Naive thymus-derived CD8-positive, alpha-beta T cell (primary cell): ENCODE results near the gene TPSB2. TPM values are rescaled to one million over a fixed set of nuclear protein-coding genes. Genes with fewer than 3 reads are reported as not detected.

Source experiments
- ATAC-seq, 2 donors: fragments of 150-1000 bp; cut with Tn5 transposase in 1 of 2; sonication (Bioruptor Pico), chemical (Tn5 transposase) in 1 of 2; 1 replicate in 1 of 2; 2 replicates in 1 of 2; pipeline ENCODE4 v1.10.0; 2021; ENCODE audit warnings: mild to moderate bottlenecking in 2 of 2, moderate library complexity in 2 of 2
- POLR2A ChIA-PET: fragments of 350-600 bp; sonication (Branson Sonifier 250); formaldehyde crosslinking; loops from one replicate; lab custom pipeline; 2021; ENCODE audit warnings: antibody characterized with exemption; lab: Charles Lee
- DNase-seq, 10 donors: peaks; one replicate each; pipeline versions ENCODE4 v3.0.0 to v3.0.0-alpha.2; 2020 to 2022
- H3K27ac Mint-ChIP-seq, 10 donors: one replicate each; pipeline ENCODE4 v1.8.0; 2020 to 2022; ENCODE audit warnings: mild to moderate bottlenecking in 10 of 10, mixed read lengths in 10 of 10, moderate library complexity in 4 of 10, inconsistent platforms in 1 of 10
- H3K27me3 Mint-ChIP-seq, 5 donors: one replicate each; pipeline ENCODE4 v1.8.0; 2021 to 2022; ENCODE audit warnings: mixed read lengths in 5 of 5
- H3K36me3 Mint-ChIP-seq, 3 donors: one replicate each; pipeline ENCODE4 v1.8.0; 2020 to 2022; ENCODE audit warnings: mixed read lengths in 3 of 3, mild to moderate bottlenecking in 2 of 3, inconsistent platforms in 1 of 3
- H3K4me1 Mint-ChIP-seq, 4 donors: one replicate each; pipeline ENCODE4 v1.8.0; 2021 to 2022; ENCODE audit warnings: mixed read lengths in 4 of 4
- H3K4me3 Mint-ChIP-seq, 10 donors: one replicate each; pipeline ENCODE4 v1.8.0; 2020 to 2022; ENCODE audit warnings: mild to moderate bottlenecking in 10 of 10, mixed read lengths in 10 of 10, moderate library complexity in 6 of 10, inconsistent platforms in 1 of 10
- H3K9me3 Mint-ChIP-seq, 9 donors: one replicate each; pipeline ENCODE4 v1.8.0; 2020 to 2022; ENCODE audit warnings: mixed read lengths in 9 of 9, mild to moderate bottlenecking in 3 of 9, inconsistent platforms in 1 of 9, moderate library complexity in 1 of 9
- polyA plus RNA-seq, 3 donors: library from polyadenylated mRNA; unstranded; fragments of 300-500 nt; fragmentation: Illumina TruSeq; gene quantifications; one replicate each; pipeline ENCODE4 v1.2.3, GENCODE V29; 2021
- total RNA-seq, 8 experiments: library from RNA in 2 of 8; stranded (reverse) in 2 of 8; gene quantifications; one replicate each; pipeline ENCODE4 v1.2.3 and lab custom pipeline; 2021 to 2026

Gene TPSB2
- total and polyA plus RNA-seq, 5 experiments from 2014 or later, result not detected

- H3K4me1 Mint-ChIP-seq, result peaks cover 0 to 2% (median 0%) of the 10 kb centered on the region in 4 donors
- no peaks in the 10 kb centered on the region for H3K36me3 Mint-ChIP-seq
- ATAC-seq (no peak), DNase-seq (no peak)
- H3K4me3 Mint-ChIP-seq, result no peak overlapping the region
- POLR2A ChIA-PET, result no interaction called here
- no peaks in the 10 kb centered on the region for H3K9me3 Mint-ChIP-seq
- H3K27me3 Mint-ChIP-seq, result peaks cover 0 to 1% (median 0%) of the 10 kb centered on the region in 5 donors
- H3K27ac Mint-ChIP-seq, result no peak overlapping the region
Measured at GRCh38 chr16:1220098-1220728, 9.8 kb downstream of the TPSB2 start.

DNA sequence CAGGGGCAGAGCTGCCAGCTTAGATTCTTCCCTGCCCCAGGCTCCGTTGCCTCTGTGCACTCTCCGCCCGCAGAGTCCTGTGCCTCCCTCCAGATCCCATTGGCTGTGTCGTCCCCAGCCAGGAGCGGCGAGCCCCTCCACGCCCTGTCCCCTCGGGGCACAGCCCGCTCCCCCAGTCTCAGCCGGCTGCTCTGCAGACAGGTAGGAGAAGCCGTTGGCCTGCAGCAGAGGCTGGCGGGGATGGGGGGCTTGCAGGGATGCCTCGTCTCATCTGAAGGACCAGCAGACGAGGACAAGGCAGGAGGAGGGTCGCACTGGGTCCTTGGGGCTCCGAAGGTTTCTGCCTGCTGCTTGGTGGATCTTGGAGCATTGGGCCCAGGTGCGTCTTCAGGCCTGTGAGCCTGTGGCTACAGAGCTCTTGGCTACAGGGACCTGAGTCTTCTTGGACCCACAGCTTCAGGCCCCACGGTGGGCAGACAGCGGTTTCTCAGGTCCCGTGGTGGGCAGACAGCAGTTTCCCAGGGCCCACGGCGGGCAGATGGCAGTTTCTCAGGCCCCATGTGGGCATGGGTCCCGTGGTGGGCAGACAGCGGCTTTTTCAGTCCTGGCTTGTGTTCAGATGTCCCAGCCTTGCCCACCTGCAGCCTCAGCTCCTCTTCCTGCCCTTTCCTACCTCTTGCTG is 10.9 kb downstream of the TPSB2 start:
- Mint-ChIP-seq H3K4me1 (peaks cover 0 to 2% (median 0%) of the 10 kb centered on the region in 4 donors), H3K9me3 (no peaks in the 10 kb centered on the region), H3K27me3 (peaks cover 0 to 3% (median 0%) of the 10 kb centered on the region in 5 donors), H3K27ac (no peak overlapping the region), H3K4me3 (no peak overlapping the region), H3K36me3 (peaks cover 0 to 2% (median 0%) of the 10 kb centered on the region in 3 donors)
- ATAC-seq (no peak), DNase-seq (no peak)
- POLR2A ChIA-PET, result no interaction called here

GRCh38 chr16:1218061-1218929 is 11.7 kb downstream of the TPSB2 start:
- peaks cover 0 to 2% (median 0%) of the 10 kb centered on the region in 3 donors for H3K36me3 Mint-ChIP-seq
- peaks cover 0 to 2% (median 0%) of the 10 kb centered on the region in 4 donors for H3K4me1 Mint-ChIP-seq
- no peak for DNase-seq

GRCh38 chr16:1217526-1217925 is 12.5 kb downstream of the TPSB2 start:
- no peaks in the 10 kb centered on the region for H3K9me3 Mint-ChIP-seq
- no peak overlapping the region for H3K4me3 Mint-ChIP-seq
- H3K27ac Mint-ChIP-seq, result no peak overlapping the region
- peaks cover 0 to 2% (median 0%) of the 10 kb centered on the region in 4 donors for H3K4me1 Mint-ChIP-seq
- peaks cover 0 to 3% (median 0%) of the 10 kb centered on the region in 5 donors for H3K27me3 Mint-ChIP-seq
- POLR2A ChIA-PET, result no interaction called here
- DNase-seq, result no peak
- H3K36me3 Mint-ChIP-seq, result peaks cover 0 to 2% (median 0%) of the 10 kb centered on the region in 3 donors
- no peak for ATAC-seq

More at GRCh38 chr16:1218061-1218929, 11.7 kb downstream of the TPSB2 start:
- no peak overlapping the region for H3K4me3 Mint-ChIP-seq
- ATAC-seq, result no peak
- no peaks in the 10 kb centered on the region for H3K9me3 Mint-ChIP-seq
- H3K27ac Mint-ChIP-seq, result no peak overlapping the region
- POLR2A ChIA-PET, result no interaction called here
- peaks cover 0 to 3% (median 0%) of the 10 kb centered on the region in 5 donors for H3K27me3 Mint-ChIP-seq

DNA sequence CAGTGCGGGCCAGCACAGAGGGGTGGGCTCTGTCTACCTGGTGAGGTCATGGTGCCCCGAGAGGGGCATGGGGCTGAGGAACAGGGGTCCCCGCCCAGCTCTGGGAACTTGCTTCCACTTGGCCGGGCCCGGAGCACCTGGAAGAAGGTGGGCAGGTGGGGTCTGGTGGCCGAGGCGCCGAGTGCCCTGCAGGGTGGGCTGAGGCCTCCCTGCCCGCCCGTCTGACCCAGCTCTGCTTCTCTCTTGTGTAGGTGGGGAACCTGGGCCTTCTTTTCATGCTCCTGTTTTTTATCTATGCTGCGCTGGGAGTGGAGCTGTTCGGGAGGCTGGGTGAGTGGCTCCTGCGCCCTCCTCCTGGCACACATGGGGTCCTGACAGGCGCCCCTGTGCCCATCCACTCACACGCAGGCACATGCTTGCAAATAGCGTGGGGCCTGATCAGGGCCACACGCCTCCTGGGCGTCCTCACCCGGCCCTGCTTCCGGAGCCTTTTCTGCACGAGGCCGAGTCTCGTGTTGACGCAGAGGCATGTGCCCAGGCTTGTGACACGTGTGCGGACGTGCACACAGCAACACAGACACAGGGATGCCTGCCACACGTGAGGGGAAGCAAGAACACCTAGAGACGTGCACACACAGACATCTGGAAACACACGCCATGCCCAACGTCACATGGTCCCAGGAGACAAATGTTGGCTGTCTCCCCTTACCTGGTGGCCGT is 13.1 kb downstream of the TPSB2 start:
- DNase-seq, result no peak
- Mint-ChIP-seq H3K4me1 (peaks cover 0 to 2% (median 0%) of the 10 kb centered on the region in 4 donors), H3K27me3 (peaks cover 0 to 3% (median 0%) of the 10 kb centered on the region in 5 donors), H3K36me3 (peaks cover 0 to 2% (median 0%) of the 10 kb centered on the region in 3 donors), H3K9me3 (no peaks in the 10 kb centered on the region), H3K4me3 (no peak overlapping the region), H3K27ac (no peak overlapping the region)
- POLR2A ChIA-PET, result interaction anchor here (0.6 kb wide), 1 partner anchor 984 kb away, joined by 3 read pairs; no protein-coding TSS in a partner anchor
- no peak for ATAC-seq

GRCh38 chr16:1216296-1216619 is 13.7 kb downstream of the TPSB2 start:
- POLR2A ChIA-PET, result no interaction called here
- ATAC-seq (no peak), DNase-seq (no peak)
- H3K4me3 Mint-ChIP-seq, result no peak overlapping the region
- no peak overlapping the region for H3K27ac Mint-ChIP-seq
- H3K27me3 Mint-ChIP-seq, result peaks cover 0 to 3% (median 0%) of the 10 kb centered on the region in 5 donors
- H3K36me3 Mint-ChIP-seq, result peaks cover 0 to 2% (median 0%) of the 10 kb centered on the region in 3 donors
- peaks cover 0 to 2% (median 0%) of the 10 kb centered on the region in 4 donors for H3K4me1 Mint-ChIP-seq
- H3K9me3 Mint-ChIP-seq, result no peaks in the 10 kb centered on the region

DNA sequence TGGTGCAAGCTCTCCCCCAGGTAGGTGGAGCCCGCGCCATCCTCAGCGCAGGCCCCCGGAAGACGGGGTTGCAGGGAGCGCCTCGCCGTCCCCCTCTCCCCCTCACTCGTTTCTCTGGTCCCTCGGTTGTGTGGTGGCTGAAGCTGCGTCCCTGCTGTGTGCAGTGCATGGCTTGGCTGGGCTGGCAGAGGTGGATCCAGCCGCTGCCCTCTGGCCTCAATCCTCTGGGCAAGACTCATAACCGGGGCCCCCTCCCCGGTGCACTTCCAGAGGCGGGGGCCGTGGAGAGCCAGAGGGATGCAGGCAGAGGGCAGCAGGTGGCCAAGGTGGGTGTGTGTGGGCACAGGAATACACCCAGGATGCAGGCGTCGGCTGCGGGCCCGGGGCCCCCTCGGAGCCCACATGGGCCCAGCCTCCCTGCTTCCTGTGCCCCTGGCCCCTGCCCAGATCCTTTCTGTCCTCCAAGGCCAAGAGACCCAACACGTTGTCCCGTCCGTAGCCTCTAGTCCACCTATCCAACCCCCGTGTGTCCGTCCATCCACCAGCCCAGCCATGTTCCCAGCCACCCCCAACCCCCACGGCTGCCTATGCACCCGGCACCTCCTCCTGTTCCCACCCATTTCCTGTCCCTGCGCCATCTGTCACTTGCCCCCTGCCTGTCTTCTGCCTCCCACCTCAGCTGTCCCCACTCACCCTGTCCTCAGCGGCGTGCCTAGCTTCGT is 14.2 kb downstream of the TPSB2 start:
- no peak for ATAC-seq
- Mint-ChIP-seq H3K27me3 (peaks cover 0 to 3% (median 0%) of the 10 kb centered on the region in 5 donors), H3K4me1 (peaks cover 0 to 2% (median 0%) of the 10 kb centered on the region in 4 donors), H3K36me3 (peaks cover 0 to 2% (median 0%) of the 10 kb centered on the region in 3 donors), H3K27ac (peak overlapping the region in 1 of 10 donors; percentile 27), H3K4me3 (no peak overlapping the region), H3K9me3 (no peaks in the 10 kb centered on the region)
- DNase-seq, result no peak
- POLR2A ChIA-PET, result no interaction called here

DNA sequence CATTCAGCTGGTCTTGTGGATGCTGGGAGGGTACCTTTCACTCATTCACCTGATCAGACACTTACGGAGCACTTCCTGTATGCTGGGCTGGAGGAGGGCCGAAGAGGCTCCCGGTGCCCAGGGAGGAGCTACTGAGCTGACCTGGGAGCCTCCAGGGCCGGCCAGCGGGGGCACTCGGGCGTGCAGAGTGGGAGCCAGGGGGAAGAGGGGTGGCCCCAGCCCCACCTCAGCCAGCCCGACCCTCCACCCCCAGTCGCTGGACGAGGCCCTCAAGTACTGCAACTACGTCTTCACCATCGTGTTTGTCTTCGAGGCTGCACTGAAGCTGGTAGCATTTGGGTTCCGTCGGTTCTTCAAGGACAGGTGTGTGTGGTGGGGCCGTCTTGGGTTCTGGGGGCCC is 15.3 kb downstream of the TPSB2 start:
- ATAC-seq (no peak), DNase-seq (no peak)
- H3K27ac Mint-ChIP-seq, result no peak overlapping the region
- H3K36me3 Mint-ChIP-seq, result peaks cover 0 to 2% (median 0%) of the 10 kb centered on the region in 3 donors
- no peaks in the 10 kb centered on the region for H3K9me3 Mint-ChIP-seq
- no peak overlapping the region for H3K4me3 Mint-ChIP-seq
- H3K27me3 Mint-ChIP-seq, result peaks cover 0 to 3% (median 0%) of the 10 kb centered on the region in 5 donors
- POLR2A ChIA-PET, result no interaction called here
- H3K4me1 Mint-ChIP-seq, result peaks cover 0 to 2% (median 0%) of the 10 kb centered on the region in 4 donors

- POLR2A ChIA-PET, result no interaction called here
- no peak overlapping the region for H3K4me3 Mint-ChIP-seq
- H3K36me3 Mint-ChIP-seq, result peaks cover 0 to 2% (median 0%) of the 10 kb centered on the region in 3 donors
- ATAC-seq, result no peak
- H3K27me3 Mint-ChIP-seq, result peaks cover 0 to 3% (median 0%) of the 10 kb centered on the region in 5 donors
- H3K4me1 Mint-ChIP-seq, result peaks cover 0 to 2% (median 0%) of the 10 kb centered on the region in 4 donors
- DNase-seq, result no peak
- H3K27ac Mint-ChIP-seq, result no peak overlapping the region
- no peaks in the 10 kb centered on the region for H3K9me3 Mint-ChIP-seq
Measured at GRCh38 chr16:1213796-1214372, 16.1 kb downstream of the TPSB2 start.

DNA sequence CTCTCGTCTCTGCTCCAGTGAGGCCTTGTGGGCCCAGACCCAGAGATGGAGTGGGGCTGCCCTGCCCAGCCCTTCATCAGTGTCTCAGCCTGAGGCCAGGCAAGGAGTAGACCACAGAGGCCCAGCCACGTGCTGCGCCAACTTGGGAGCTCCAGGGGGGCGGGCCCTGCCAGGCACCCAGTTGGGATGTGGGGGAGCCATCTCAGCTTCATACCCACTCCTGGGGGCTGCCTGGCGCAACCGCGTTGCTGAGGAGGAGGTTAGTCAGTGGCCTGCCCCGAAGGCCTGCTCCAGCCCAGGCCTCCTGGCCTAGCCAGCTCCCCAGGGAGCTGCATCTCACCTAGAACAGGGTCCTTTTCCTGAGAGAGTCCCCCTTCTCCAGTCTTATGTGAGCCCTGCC is 16.8 kb downstream of the TPSB2 start:
- POLR2A ChIA-PET, result no interaction called here
- peaks cover 0 to 2% (median 0%) of the 10 kb centered on the region in 3 donors for H3K36me3 Mint-ChIP-seq

GRCh38 chr16:1212616-1213194 is 17.3 kb downstream of the TPSB2 start:
- peaks cover 0 to 2% (median 0%) of the 10 kb centered on the region in 3 donors for H3K36me3 Mint-ChIP-seq
- no peak overlapping the region for H3K27ac Mint-ChIP-seq
- no peak for DNase-seq
- H3K9me3 Mint-ChIP-seq, result no peaks in the 10 kb centered on the region
- H3K27me3 Mint-ChIP-seq, result peaks cover 0 to 3% (median 0%) of the 10 kb centered on the region in 5 donors
- no peak for ATAC-seq
- H3K4me3 Mint-ChIP-seq, result no peak overlapping the region
- H3K4me1 Mint-ChIP-seq, result peaks cover 0 to 4% (median 3%) of the 10 kb centered on the region in 4 donors
- POLR2A ChIA-PET, result no interaction called here

More for the DNA sequence above, 16.8 kb downstream of the TPSB2 start:
- Mint-ChIP-seq H3K4me3 (no peak overlapping the region), H3K9me3 (no peaks in the 10 kb centered on the region), H3K27me3 (peaks cover 0 to 3% (median 0%) of the 10 kb centered on the region in 5 donors), H3K27ac (no peak overlapping the region), H3K4me1 (peaks cover 0 to 3% (median 2%) of the 10 kb centered on the region in 4 donors)
- DNase-seq (no peak), ATAC-seq (no peak)
